ENCODE results near the gene TRIM34. TPM values are rescaled to one million over a fixed set of nuclear protein-coding genes. Genes with fewer than 3 reads are reported as not detected.

The TRIM34 gene
- total RNA-seq, 1 experiment from 2014 or later = 0.42 TPM

DNA sequence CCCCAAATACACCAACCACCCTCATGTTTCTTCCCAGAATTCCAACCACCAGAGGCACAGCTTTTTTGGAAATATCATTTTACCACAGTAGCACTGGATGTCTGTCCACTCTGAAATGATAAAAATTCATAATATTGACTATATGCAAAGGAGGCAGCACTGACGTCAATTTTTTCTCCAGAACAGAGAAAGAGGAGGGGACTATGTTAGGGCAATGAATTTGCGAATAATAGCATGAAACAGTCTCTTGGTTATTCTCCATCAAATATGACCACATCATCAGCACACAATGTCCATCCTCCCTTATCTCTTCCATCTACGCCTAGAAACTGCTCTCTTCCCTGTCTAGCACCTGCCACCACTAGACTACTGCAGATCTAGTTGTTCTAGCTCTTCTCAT, 21.3 kb downstream of the TRIM34 start:
- H3K9me3 ChIP-seq (ENCODE audit: control insufficient read depth in 1 of 2, insufficient read depth in 1 of 2, low read depth in 1 of 2, low read length in 2 of 2) = no peaks in the 10 kb centered on the region
- no peak for TF ChIP-seq ZNF274 (IDR thresholded peaks at IDR 0.05; ENCODE audit: low read depth, low read length)
- TF ChIP-seq, protein P1, sequence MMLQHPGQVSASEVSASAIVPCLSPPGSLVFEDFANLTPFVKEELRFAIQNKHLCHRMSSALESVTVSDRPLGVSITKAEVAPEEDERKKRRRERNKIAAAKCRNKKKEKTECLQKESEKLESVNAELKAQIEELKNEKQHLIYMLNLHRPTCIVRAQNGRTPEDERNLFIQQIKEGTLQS (IDR thresholded peaks at IDR 0.05) = no peak
- no peak for TF ChIP-seq EZH2phosphoT487 (IDR thresholded peaks at IDR 0.05; ENCODE audit: borderline replicate concordance)
- TF ChIP-seq TCF7L2 (IDR thresholded peaks at IDR 0.05; ENCODE audit: borderline replicate concordance, extremely low read depth, insufficient read depth, insufficient read length) = no peak
- TF ChIP-seq, protein P2, sequence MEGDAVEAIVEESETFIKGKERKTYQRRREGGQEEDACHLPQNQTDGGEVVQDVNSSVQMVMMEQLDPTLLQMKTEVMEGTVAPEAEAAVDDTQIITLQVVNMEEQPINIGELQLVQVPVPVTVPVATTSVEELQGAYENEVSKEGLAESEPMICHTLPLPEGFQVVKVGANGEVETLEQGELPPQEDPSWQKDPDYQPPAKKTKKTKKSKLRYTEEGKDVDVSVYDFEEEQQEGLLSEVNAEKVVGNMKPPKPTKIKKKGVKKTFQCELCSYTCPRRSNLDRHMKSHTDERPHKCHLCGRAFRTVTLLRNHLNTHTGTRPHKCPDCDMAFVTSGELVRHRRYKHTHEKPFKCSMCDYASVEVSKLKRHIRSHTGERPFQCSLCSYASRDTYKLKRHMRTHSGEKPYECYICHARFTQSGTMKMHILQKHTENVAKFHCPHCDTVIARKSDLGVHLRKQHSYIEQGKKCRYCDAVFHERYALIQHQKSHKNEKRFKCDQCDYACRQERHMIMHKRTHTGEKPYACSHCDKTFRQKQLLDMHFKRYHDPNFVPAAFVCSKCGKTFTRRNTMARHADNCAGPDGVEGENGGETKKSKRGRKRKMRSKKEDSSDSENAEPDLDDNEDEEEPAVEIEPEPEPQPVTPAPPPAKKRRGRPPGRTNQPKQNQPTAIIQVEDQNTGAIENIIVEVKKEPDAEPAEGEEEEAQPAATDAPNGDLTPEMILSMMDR (IDR thresholded peaks at IDR 0.05 in 2 of 3, conservative IDR thresholded peaks at IDR 0.05 in 1 of 3; ENCODE audit: borderline replicate concordance in 1 of 3, insufficient read depth in 1 of 3, low read depth in 2 of 3, low read length in 2 of 3) = no peak
- no peak for TF ChIP-seq RAD21 (IDR thresholded peaks at IDR 0.05; ENCODE audit: low read depth)
- TF ChIP-seq EGR1 (IDR thresholded peaks at IDR 0.05; ENCODE audit: low read depth) = no peak
- TF ChIP-seq ELF1 (IDR thresholded peaks at IDR 0.05; ENCODE audit: borderline replicate concordance, low read depth) = no peak
- TF ChIP-seq POLR2AphosphoS5 (IDR thresholded peaks at IDR 0.05; ENCODE audit: low read depth, low read length) = no peak
- no peak for TF ChIP-seq SRF (IDR thresholded peaks at IDR 0.05; ENCODE audit: low read depth)
- TF ChIP-seq CBX3 (IDR thresholded peaks at IDR 0.05; ENCODE audit: low read depth) = no peak
- no peak for TF ChIP-seq YY1 (IDR thresholded peaks at IDR 0.05; ENCODE audit: extremely low read depth, insufficient replicate concordance, low read depth, low read length)
- TF ChIP-seq SIN3A (IDR thresholded peaks at IDR 0.05; ENCODE audit: low read depth) = no peak
- TF ChIP-seq FOSL1 (IDR thresholded peaks at IDR 0.05; ENCODE audit: low read depth) = no peak
- no peak for TF ChIP-seq POLR2A (IDR thresholded peaks at IDR 0.05; ENCODE audit: borderline replicate concordance, extremely low read depth, insufficient read depth, insufficient read length)
- ChIA-PET CTCF (no interaction called here), POLR2A (no interaction called here), RAD21 (ENCODE audit: low non-redundant PET in 1 of 2, low total read pairs in 2 of 2, uncharacterized antibody in 2 of 2, unreplicated experiment in 2 of 2) (no interaction called here)
- no peak overlapping the region for H3K9ac ChIP-seq (ENCODE audit: low read length)
- no peaks in the 10 kb centered on the region for H3K36me3 ChIP-seq (ENCODE audit: control insufficient read depth in 1 of 2, insufficient read depth in 2 of 2, low read length in 2 of 2)
- H3K27me3 ChIP-seq (ENCODE audit: insufficient read depth, low read length) = no peaks in the 10 kb centered on the region
- no peak overlapping the region for H2AFZ ChIP-seq (ENCODE audit: low read depth, low read length, poor library complexity, severe bottlenecking)
- H3K79me2 ChIP-seq (ENCODE audit: insufficient read depth, low read length) = no peaks in the 10 kb centered on the region
- H4K20me1 ChIP-seq (ENCODE audit: insufficient read depth) = no peaks in the 10 kb centered on the region
- no peaks in the 10 kb centered on the region for H3K4me1 ChIP-seq (ENCODE audit: control insufficient read depth in 1 of 2, insufficient read depth in 2 of 2, low read length in 2 of 2)
- H3K9me2 ChIP-seq (ENCODE audit: insufficient read depth) = no peaks in the 10 kb centered on the region
- no peak overlapping the region for H3K27ac ChIP-seq (ENCODE audit: low read depth, low read length)
- no TSS peak for BruUV-seq (replicated peaks)
- intact Hi-C loops (cut with micrococcal nuclease) = no loop called here
- H3K4me3 ChIP-seq (replicated peaks in 1 of 2; ENCODE audit: low read depth in 1 of 2, low read length in 2 of 2) = no peak overlapping the region
- H3K4me2 ChIP-seq (ENCODE audit: low read length) = no peak overlapping the region
- ATAC-seq = no peak
- DNase-seq (ENCODE audit: low read depth, low spot score) = no peak

All from HCT116 (cell line).